Measurements from ENCODE around the gene UBE2L6. TPM values are rescaled to one million over a fixed set of nuclear protein-coding genes. Genes with fewer than 3 reads are reported as not detected.

Gene UBE2L6
- total and polyA plus RNA-seq, 8 donors = 2.2 to 73.0 (median 40.5) TPM

DNA sequence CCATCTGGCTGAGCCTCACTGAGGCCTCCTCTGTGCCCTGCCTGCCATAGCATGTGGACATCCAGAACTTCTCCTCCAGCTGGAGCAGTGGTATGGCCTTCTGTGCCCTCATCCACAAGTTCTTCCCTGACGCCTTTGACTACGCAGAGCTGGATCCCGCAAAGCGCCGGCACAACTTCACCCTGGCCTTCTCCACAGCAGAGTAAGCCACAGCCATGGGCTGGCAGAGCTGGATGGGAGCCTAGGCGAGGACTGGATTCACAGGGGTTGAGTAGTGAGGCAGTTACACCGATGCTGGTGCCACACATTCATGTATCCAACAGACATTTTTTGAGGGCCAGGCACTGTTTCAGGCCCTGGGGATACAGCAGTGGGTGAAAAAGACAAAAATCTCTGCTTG lies 21.0 kb downstream of the UBE2L6 start:
- peaks cover 20 to 55% (median 53%) of the 10 kb centered on the region in 4 donors for H3K36me3 ChIP-seq
- intact Hi-C loops (cut with DNase I; ENCODE audit: low total_unique reads) = no loop called here
- TF ChIP-seq POLR2A (IDR thresholded peaks at IDR 0.05) (no peak), POLR2AphosphoS5 (IDR thresholded peaks at IDR 0.05) (no peak), EP300 (IDR thresholded peaks at IDR 0.05) (no peak)
- TF ChIP-seq, protein P1, sequence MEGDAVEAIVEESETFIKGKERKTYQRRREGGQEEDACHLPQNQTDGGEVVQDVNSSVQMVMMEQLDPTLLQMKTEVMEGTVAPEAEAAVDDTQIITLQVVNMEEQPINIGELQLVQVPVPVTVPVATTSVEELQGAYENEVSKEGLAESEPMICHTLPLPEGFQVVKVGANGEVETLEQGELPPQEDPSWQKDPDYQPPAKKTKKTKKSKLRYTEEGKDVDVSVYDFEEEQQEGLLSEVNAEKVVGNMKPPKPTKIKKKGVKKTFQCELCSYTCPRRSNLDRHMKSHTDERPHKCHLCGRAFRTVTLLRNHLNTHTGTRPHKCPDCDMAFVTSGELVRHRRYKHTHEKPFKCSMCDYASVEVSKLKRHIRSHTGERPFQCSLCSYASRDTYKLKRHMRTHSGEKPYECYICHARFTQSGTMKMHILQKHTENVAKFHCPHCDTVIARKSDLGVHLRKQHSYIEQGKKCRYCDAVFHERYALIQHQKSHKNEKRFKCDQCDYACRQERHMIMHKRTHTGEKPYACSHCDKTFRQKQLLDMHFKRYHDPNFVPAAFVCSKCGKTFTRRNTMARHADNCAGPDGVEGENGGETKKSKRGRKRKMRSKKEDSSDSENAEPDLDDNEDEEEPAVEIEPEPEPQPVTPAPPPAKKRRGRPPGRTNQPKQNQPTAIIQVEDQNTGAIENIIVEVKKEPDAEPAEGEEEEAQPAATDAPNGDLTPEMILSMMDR (IDR thresholded peaks at IDR 0.05) = no peak
- 95 to 100% (median 98%) methylated on average over 6 to 7 of the region's 7 CpGs for WGBS, 5 donors
- H3K27ac ChIP-seq = no peak overlapping the region
- no peak overlapping the region for H3K4me3 ChIP-seq
- H3K9me3 ChIP-seq = no peaks in the 10 kb centered on the region
- H3K27me3 ChIP-seq = no peaks in the 10 kb centered on the region
- no peaks in the 10 kb centered on the region for H3K4me1 ChIP-seq
- DNase-seq = no peak

- Histone ChIP-seq H3K4me3 (no peak overlapping the region), H3K9me3 (no peaks in the 10 kb centered on the region), H3K4me1 (no peaks in the 10 kb centered on the region), H3K36me3 (peaks cover 18 to 49% (median 47%) of the 10 kb centered on the region in 4 donors), H3K27ac (no peak overlapping the region), H3K27me3 (no peaks in the 10 kb centered on the region)
- intact Hi-C loops (cut with DNase I; ENCODE audit: low total_unique reads) = no loop called here
- WGBS, 5 donors = 87 to 94% (median 94%) methylated on average over 8 to 13 of the region's 13 CpGs
- DNase-seq = no peak
- TF ChIP-seq POLR2A (IDR thresholded peaks at IDR 0.05) = no peak
- TF ChIP-seq, protein P1 (IDR thresholded peaks at IDR 0.05) = no peak
Observed at GRCh38 chr11:57545883-57546282, 21.6 kb downstream of the UBE2L6 start.

GRCh38 chr11:57544566-57544965 lies 22.9 kb downstream of the UBE2L6 start:
- Histone ChIP-seq H3K36me3 (peaks cover 5 to 36% (median 34%) of the 10 kb centered on the region in 4 donors), H3K9me3 (no peaks in the 10 kb centered on the region), H3K4me3 (no peak overlapping the region), H3K4me1 (no peaks in the 10 kb centered on the region), H3K27me3 (no peaks in the 10 kb centered on the region), H3K27ac (no peak overlapping the region)
- WGBS, 5 donors = 88 to 95% (median 92%) methylated on average over 6 of the region's 6 CpGs
- no peak for DNase-seq
- intact Hi-C loops (cut with DNase I; ENCODE audit: low total_unique reads) = no loop called here
- no peak for TF ChIP-seq POLR2AphosphoS5 (IDR thresholded peaks at IDR 0.05)
- TF ChIP-seq, protein P1 (IDR thresholded peaks at IDR 0.05) = no peak
- TF ChIP-seq EP300 (IDR thresholded peaks at IDR 0.05) = no peak
- TF ChIP-seq POLR2A (IDR thresholded peaks at IDR 0.05) = no peak

- WGBS, 5 donors = 26 to 40% (median 34%) methylated on average over 5 to 6 of the region's 6 CpGs
- intact Hi-C loops (cut with DNase I; ENCODE audit: low total_unique reads) = no loop called here
Observed at GRCh38 chr11:57543593-57543992, 23.9 kb downstream of the UBE2L6 start.

More at GRCh38 chr11:57543593-57543992, 23.9 kb downstream of the UBE2L6 start:
- no peak for DNase-seq
- no peaks in the 10 kb centered on the region for H3K4me1 ChIP-seq
- peaks cover 0 to 29% (median 26%) of the 10 kb centered on the region in 4 donors for H3K36me3 ChIP-seq
- no peaks in the 10 kb centered on the region for H3K27me3 ChIP-seq
- no peaks in the 10 kb centered on the region for H3K9me3 ChIP-seq
- TF ChIP-seq, protein P1 (IDR thresholded peaks at IDR 0.05) = no peak
- TF ChIP-seq POLR2AphosphoS5 (IDR thresholded peaks at IDR 0.05) (no peak), EP300 (IDR thresholded peaks at IDR 0.05) (no peak), POLR2A (IDR thresholded peaks at IDR 0.05) (no peak)
- no peak overlapping the region for H3K27ac ChIP-seq
- H3K4me3 ChIP-seq = no peak overlapping the region

Data from stomach (tissue), 9 donors.